T-helper 2 cell treated with Interferon-gamma antibody and Interleukin-4, amounts not matched to agents 100 ng/mL and 5 ng/mL, for 36 hours (primary cell): ENCODE measurements around the gene TNKS1BP1. TPM values are rescaled to one million over a fixed set of nuclear protein-coding genes. Genes with fewer than 3 reads are reported as not detected.

Experiments used
- intact Hi-C: fragments of 100-400 bp; cut with micrococcal nuclease; formaldehyde crosslinking; loops from one replicate; pipeline ENCODE4 v1.15.1; 2023
- total RNA-seq: library from RNA; stranded (reverse); gene quantifications from 2 replicates; pipeline ENCODE4 v1.2.3, GENCODE V29; 2022

Gene TNKS1BP1
- total RNA-seq, 1 donor from 2014 or later = 8.5 TPM

GRCh38 chr11:57313788-57314135 lies 11.0 kb downstream of the TNKS1BP1 start:
- intact Hi-C loops = no loop called here

GRCh38 chr11:57313071-57313787 lies 11.5 kb downstream of the TNKS1BP1 start:
- intact Hi-C loops = no loop called here

- intact Hi-C loops = no loop called here
Measured at GRCh38 chr11:57312511-57313021, 12.2 kb downstream of the TNKS1BP1 start.

- intact Hi-C loops = loop anchor here (1.0 kb wide), 1 partner anchor 14 kb away; no protein-coding TSS in a partner anchor
Measured at GRCh38 chr11:57311109-57311936, 13.4 kb downstream of the TNKS1BP1 start.

GRCh38 chr11:57310630-57311086 lies 14.1 kb downstream of the TNKS1BP1 start:
- intact Hi-C loops = loop anchor here (1.0 kb wide), 1 partner anchor 15 kb away; no protein-coding TSS in a partner anchor

- intact Hi-C loops = no loop called here
Measured at GRCh38 chr11:57310091-57310490, 14.7 kb downstream of the TNKS1BP1 start.

GRCh38 chr11:57309106-57310059 lies 15.4 kb downstream of the TNKS1BP1 start:
- intact Hi-C loops = no loop called here

- intact Hi-C loops = no loop called here
Measured at GRCh38 chr11:57308426-57309060, 16.2 kb downstream of the TNKS1BP1 start.

GRCh38 chr11:57307666-57308270 lies 17.0 kb downstream of the TNKS1BP1 start:
- intact Hi-C loops = no loop called here

GRCh38 chr11:57306940-57307565 lies 17.7 kb downstream of the TNKS1BP1 start:
- intact Hi-C loops = no loop called here

GRCh38 chr11:57306161-57306876 lies 18.4 kb downstream of the TNKS1BP1 start:
- intact Hi-C loops = no loop called here

- intact Hi-C loops = no loop called here
Measured at GRCh38 chr11:57305523-57305922, 19.2 kb downstream of the TNKS1BP1 start.

- intact Hi-C loops = no loop called here
Measured at GRCh38 chr11:57303990-57304579, 20.7 kb downstream of the TNKS1BP1 start.

- intact Hi-C loops = no loop called here
Measured at GRCh38 chr11:57303280-57303989, 21.3 kb downstream of the TNKS1BP1 start.

GRCh38 chr11:57302489-57302888 lies 22.3 kb downstream of the TNKS1BP1 start:
- intact Hi-C loops = no loop called here

GRCh38 chr11:57301711-57302423 lies 22.9 kb downstream of the TNKS1BP1 start:
- intact Hi-C loops = no loop called here

- intact Hi-C loops = no loop called here
Measured at GRCh38 chr11:57300785-57301184, 24.0 kb downstream of the TNKS1BP1 start.
